Left renal pelvis (tissue), 4 donors: ENCODE measurements around the gene KIAA1549. TPM values are rescaled to one million over a fixed set of nuclear protein-coding genes. Genes with fewer than 3 reads are reported as not detected.

Experiments used
- polyA plus RNA-seq, 4 donors: library from polyadenylated mRNA; unstranded; fragments of 120-200 nt; gene quantifications; one replicate each; pipeline ENCODE4 v1.2.1, GENCODE V29; 2013; ENCODE audit not compliant: insufficient read length in 4 of 4

KIAA1549 gene
- polyA plus RNA-seq, 4 donors, result 12.4 to 14.4 (median 13.3) TPM

Other genes starting within 250 kb of the KIAA1549 start
- gene TMEM213, start 183.4 kb downstream of the KIAA1549 start, polyA plus RNA-seq, result 10 to 100 TPM in 3 of 4 donors, under 1 TPM in 1; 0.60 to 45.7 (median 40.5) TPM
- gene ATP6V0A4, start 183.2 kb downstream of the KIAA1549 start, polyA plus RNA-seq, result 10 to 100 TPM in 3 of 4 donors, 1 to 10 TPM in 1; 2.0 to 77.0 (median 67.3) TPM
- 10 to 100 TPM; 19.6 to 24.9 (median 21.4) TPM for gene ZC3HAV1L, start 54.7 kb upstream of the KIAA1549 start, polyA plus RNA-seq
- 10 to 100 TPM; 19.5 to 22.7 (median 20.8) TPM for gene ZC3HAV1, start 128.3 kb upstream of the KIAA1549 start, polyA plus RNA-seq
- gene UBN2, start 249.8 kb upstream of the KIAA1549 start, polyA plus RNA-seq, result 10 to 100 TPM; 11.6 to 22.9 (median 14.2) TPM